Ascending aorta (tissue), 2 donors: ENCODE data around the gene TWIST2. TPM values are rescaled to one million over a fixed set of nuclear protein-coding genes. Genes with fewer than 3 reads are reported as not detected.
A peak's percentile ranks its signal among the peaks of the same experiment; 100 is the strongest.

Experiments
- DNase-seq, 2 donors: peaks; one replicate each; pipeline ENCODE4 v3.0.0-alpha.2; 2019; ENCODE audit warnings: low spot score in 2 of 2
- H3K27ac ChIP-seq, 2 donors: fragments of 200-600 bp; sonication (generic); one replicate each; pipeline ENCODE4 v1.5.1; 2016 to 2017; ENCODE audit warnings: mild to moderate bottlenecking in 1 of 2
- H3K27me3 ChIP-seq: fragments of 200-600 bp; sonication (generic); one replicate; pipeline ENCODE4 v1.5.1; 2017
- H3K36me3 ChIP-seq, 2 donors: fragments of 200-600 bp; sonication (generic); one replicate each; pipeline ENCODE4 v1.5.1; 2016
- H3K4me1 ChIP-seq, 2 donors: fragments of 200-600 bp; sonication (generic); one replicate each; pipeline ENCODE4 v1.5.1; 2016 to 2017; ENCODE audit warnings: mild to moderate bottlenecking in 1 of 2
- H3K4me3 ChIP-seq, 2 donors: fragments of 200-600 bp; sonication (generic); one replicate each; pipeline ENCODE4 v1.5.1; 2016 to 2017; ENCODE audit warnings: mild to moderate bottlenecking in 1 of 2
- H3K9me3 ChIP-seq, 2 donors: fragments of 200-600 bp; sonication (generic); one replicate each; pipeline ENCODE4 v1.5.1; 2016
- CTCF ChIP-seq, 3 experiments: fragments of 200-600 bp in 2 of 3; fragments of 450-650 bp in 1 of 3; sonication (generic) in 2 of 3; IDR thresholded peaks; one replicate each; pipeline ENCODE4 v1.5.1; 2016 to 2019; ENCODE audit warnings: antibody characterized with exemption in 3 of 3, mild to moderate bottlenecking in 1 of 3, moderate library complexity in 1 of 3
- intact Hi-C: fragments of 100-400 bp; cut with DNase I; formaldehyde crosslinking; loops from one replicate; pipeline ENCODE4 v1.15.1; 2023
- total RNA-seq: library from RNA; depleted of rRNA; stranded (reverse); fragments of >200 nt; gene quantifications from one replicate; pipeline ENCODE4 v1.1.0, GENCODE V29; 2016

Gene TWIST2
- total RNA-seq, 1 donor from 2014 or later = 108 TPM

- intact Hi-C loops = no loop called here
- no peak for TF ChIP-seq CTCF (IDR thresholded peaks at IDR 0.05)
- H3K27me3 ChIP-seq = no peaks in the 10 kb centered on the region
- DNase-seq = no peak
- H3K4me3 ChIP-seq = no peak overlapping the region
- no peaks in the 10 kb centered on the region for H3K36me3 ChIP-seq
- H3K9me3 ChIP-seq = no peaks in the 10 kb centered on the region
- no peaks in the 10 kb centered on the region for H3K4me1 ChIP-seq
- no peak overlapping the region for H3K27ac ChIP-seq
Measured at GRCh38 chr2:238874330-238875050, 26.6 kb downstream of the TWIST2 start.

GRCh38 chr2:238875101-238875470 is 27.2 kb downstream of the TWIST2 start:
- Histone ChIP-seq H3K27me3 (no peaks in the 10 kb centered on the region), H3K9me3 (no peaks in the 10 kb centered on the region), H3K27ac (no peak overlapping the region), H3K36me3 (no peaks in the 10 kb centered on the region), H3K4me3 (no peak overlapping the region), H3K4me1 (no peaks in the 10 kb centered on the region)
- no peak for TF ChIP-seq CTCF (IDR thresholded peaks at IDR 0.05)
- peak in 1 of 2 donors; percentile 68 for DNase-seq
- intact Hi-C loops = no loop called here

GRCh38 chr2:238875471-238876231 is 27.8 kb downstream of the TWIST2 start:
- Histone ChIP-seq H3K27ac (no peak overlapping the region), H3K27me3 (no peaks in the 10 kb centered on the region), H3K4me3 (no peak overlapping the region), H3K4me1 (no peaks in the 10 kb centered on the region), H3K36me3 (no peaks in the 10 kb centered on the region), H3K9me3 (no peaks in the 10 kb centered on the region)
- DNase-seq = peak in 1 of 2 donors; percentile 64
- no peak for TF ChIP-seq CTCF (IDR thresholded peaks at IDR 0.05)
- intact Hi-C loops = no loop called here

- no peak for DNase-seq
- TF ChIP-seq CTCF (IDR thresholded peaks at IDR 0.05) = no peak
- H3K4me1 ChIP-seq = no peaks in the 10 kb centered on the region
- H3K4me3 ChIP-seq = no peak overlapping the region
- H3K27me3 ChIP-seq = no peaks in the 10 kb centered on the region
- H3K27ac ChIP-seq = no peak overlapping the region
- H3K9me3 ChIP-seq = no peaks in the 10 kb centered on the region
- H3K36me3 ChIP-seq = no peaks in the 10 kb centered on the region
- intact Hi-C loops = no loop called here
Measured at GRCh38 chr2:238876232-238876630, 28.3 kb downstream of the TWIST2 start.

GRCh38 chr2:238878051-238878735 is 30.3 kb downstream of the TWIST2 start:
- Histone ChIP-seq H3K36me3 (no peaks in the 10 kb centered on the region), H3K27ac (no peak overlapping the region), H3K4me1 (no peaks in the 10 kb centered on the region), H3K27me3 (no peaks in the 10 kb centered on the region), H3K4me3 (no peak overlapping the region), H3K9me3 (no peaks in the 10 kb centered on the region)
- DNase-seq = no peak
- intact Hi-C loops = no loop called here
- TF ChIP-seq CTCF (IDR thresholded peaks at IDR 0.05) = no peak
